B cell (primary cell): ENCODE results near the gene CNNM4. TPM values are rescaled to one million over a fixed set of nuclear protein-coding genes. Genes with fewer than 3 reads are reported as not detected.

ENCODE experiments used
- ATAC-seq: fragments of 200-7000 bp; cut with Tn5 transposase; one replicate; pipeline ENCODE4 v1.10.0; 2021; ENCODE audit warnings: low read depth, mild to moderate bottlenecking, moderate number of reproducible peaks, moderate library complexity
- CTCF ChIA-PET: fragments of 350-600 bp; sonication (Branson Sonifier 250); formaldehyde crosslinking; loops from one replicate; lab custom pipeline; 2021; ENCODE audit warnings: antibody characterized with exemption, inconsistent platforms; lab: Charles Lee
- POLR2A ChIA-PET: fragments of 350-600 bp; sonication (Branson Sonifier 250); formaldehyde crosslinking; loops from one replicate; lab custom pipeline; 2021; ENCODE audit warnings: antibody characterized with exemption; lab: Charles Lee
- DNase-seq: peaks from one replicate; pipeline ENCODE4 v3.0.0; 2013
- H2AFZ ChIP-seq: 2 replicates; pipeline ENCODE4 v1.6.1; 2012; ENCODE audit warnings: mild to moderate bottlenecking, low read depth, low read length; ENCODE audit not compliant: insufficient read depth, poor library complexity, severe bottlenecking
- H3K27ac ChIP-seq, 2 donors: 1 replicate in 1 of 2; 2 replicates in 1 of 2; pipeline ENCODE4 v1.5.1; 2012 to 2013; ENCODE audit warnings: low read length in 2 of 2, mild to moderate bottlenecking in 2 of 2, moderate library complexity in 1 of 2
- H3K27me3 ChIP-seq, 4 experiments: fragments of 200-600 bp in 1 of 4; sonication (generic) in 1 of 4; replicated peaks in 1 of 4; 1 replicate in 2 of 4; 2 replicates in 2 of 4; pipeline versions ENCODE4 v1.6.1 to v1.7.0; 2013 to 2016; ENCODE audit warnings: low read length in 3 of 4, mild to moderate bottlenecking in 2 of 4, mixed read lengths in 1 of 4, moderate library complexity in 1 of 4; ENCODE audit not compliant: insufficient read depth in 4 of 4, control insufficient read depth in 3 of 4; ENCODE audit errors: control extremely low read depth in 1 of 4
- H3K36me3 ChIP-seq, 2 experiments: replicated peaks in 1 of 2; 1 replicate in 1 of 2; 2 replicates in 1 of 2; pipeline versions ENCODE4 v1.6.1 to v1.7.1; 2013; ENCODE audit warnings: low read length in 1 of 2; ENCODE audit not compliant: insufficient read depth in 2 of 2, control insufficient read depth in 1 of 2; ENCODE audit errors: control extremely low read depth in 1 of 2, extremely low read depth in 1 of 2
- H3K4me1 ChIP-seq, 2 donors: fragments of 200-600 bp in 1 of 2; sonication (generic) in 1 of 2; 1 replicate in 1 of 2; 2 replicates in 1 of 2; pipeline versions ENCODE4 v1.5.1 to v1.6.1; 2013 to 2017; ENCODE audit warnings: low read length in 2 of 2; ENCODE audit not compliant: control insufficient read depth in 2 of 2, insufficient read depth in 2 of 2
- H3K4me2 ChIP-seq: replicated peaks from 2 replicates; pipeline ENCODE3; 2012; ENCODE audit warnings: mild to moderate bottlenecking, low read depth, low read length; ENCODE audit not compliant: poor library complexity, severe bottlenecking
- H3K4me3 ChIP-seq, 5 experiments: fragments of 200-600 bp in 1 of 5; sonication (generic) in 1 of 5; 1 replicate in 3 of 5; 2 replicates in 2 of 5; pipeline versions ENCODE4 v1.5.1 to v1.7.0; 2011 to 2016; ENCODE audit warnings: low read length in 4 of 5, mild to moderate bottlenecking in 4 of 5, low read depth in 2 of 5, control low read depth in 1 of 5, moderate library complexity in 1 of 5; ENCODE audit not compliant: insufficient read depth in 1 of 5; ENCODE audit errors: control extremely low read depth in 1 of 5, extremely low read depth in 1 of 5
- H3K79me2 ChIP-seq: fragments of 200-600 bp; sonication (generic); one replicate; pipeline ENCODE4 v1.6.0; 2016; ENCODE audit warnings: low read length; ENCODE audit not compliant: control insufficient read depth, insufficient read depth
- H3K9ac ChIP-seq: fragments of 200-600 bp; sonication (generic); 2 replicates; pipeline ENCODE4 v1.6.1; 2017; ENCODE audit warnings: mild to moderate bottlenecking, low read length, moderate library complexity
- H3K9me3 ChIP-seq, 3 donors: one replicate each; pipeline versions ENCODE4 v1.6.1 to v1.7.1; 2013; ENCODE audit warnings: low read length in 2 of 3; ENCODE audit not compliant: control insufficient read depth in 2 of 3, insufficient read depth in 1 of 3; ENCODE audit errors: control extremely low read depth in 1 of 3
- H4K20me1 ChIP-seq: 2 replicates; pipeline ENCODE4 v1.6.0; 2012; ENCODE audit warnings: mild to moderate bottlenecking, low read length; ENCODE audit not compliant: insufficient read depth, control insufficient read depth, poor library complexity, severe bottlenecking
- H3K27ac Mint-ChIP-seq: one replicate; pipeline ENCODE4 v1.8.0; 2021; ENCODE audit warnings: mixed read lengths
- H3K27me3 Mint-ChIP-seq: one replicate; pipeline ENCODE4 v1.8.0; 2021; ENCODE audit warnings: mixed read lengths
- H3K4me1 Mint-ChIP-seq: one replicate; pipeline ENCODE4 v1.8.0; 2021; ENCODE audit warnings: mixed read lengths
- H3K4me3 Mint-ChIP-seq: one replicate; pipeline ENCODE4 v1.8.0; 2021; ENCODE audit warnings: mixed read lengths
- H3K9me3 Mint-ChIP-seq: one replicate; pipeline ENCODE4 v1.8.0; 2022; ENCODE audit warnings: mixed read lengths; ENCODE audit not compliant: insufficient read depth
- CTCF ChIP-seq: fragments of 200-600 bp; IDR thresholded peaks from one replicate; pipeline ENCODE4 v1.8.0; 2022; ENCODE audit warnings: antibody characterized with exemption, mild to moderate bottlenecking
- EZH2 ChIP-seq: IDR thresholded peaks from 2 replicates; pipeline ENCODE4 v1.6.1; 2012; ENCODE audit warnings: borderline replicate concordance, low read depth, mild to moderate bottlenecking, moderate library complexity, low read length; ENCODE audit not compliant: insufficient read depth, poor library complexity, severe bottlenecking
- WGBS: methylation state at CpG from one replicate; pipeline ENCODE4 v1.1.5; 2013; ENCODE audit warnings: missing lambda C conversion rate; ENCODE audit not compliant: insufficient coverage; 5-methylcytosine and 5-hydroxymethylcytosine counted together
- intact Hi-C: fragments of 100-400 bp; cut with micrococcal nuclease; formaldehyde crosslinking; loops from one replicate; pipeline ENCODE4 v1.10.0; 2022
- polyA plus RNA-seq: library from polyadenylated mRNA; depleted of rRNA; stranded (reverse); fragments of >200 nt; gene quantifications from 2 replicates; pipeline ENCODE4 v1.2.3, GENCODE V29; 2012
- total RNA-seq, 2 donors: library from RNA; stranded (reverse); fragments of 120-200 nt in 1 of 2; gene quantifications; 1 replicate in 1 of 2; 2 replicates in 1 of 2; pipeline versions ENCODE4 v1.2.3 to v1.2.4, GENCODE V29; 2013 to 2022

Gene CNNM4
- total and polyA plus RNA-seq, 2 donors (not counting 1 experiment from before 2014, with no cell fraction given), result 15.1 to 24.0 TPM

GRCh38 chr2:96831679-96832078, 71.0 kb downstream of the CNNM4 start:
- CTCF ChIA-PET, result no interaction called here
- Histone ChIP-seq H3K27me3 (no peaks in the 10 kb centered on the region), H3K27ac (no peak overlapping the region), H3K4me3 (no peak overlapping the region), H2AFZ (no peak overlapping the region), H3K9ac (no peak overlapping the region), H3K79me2 (no peaks in the 10 kb centered on the region), H3K36me3 (peaks cover 0 to 75% of the 10 kb centered on the region in 2 experiments), H3K4me2 (no peak overlapping the region), H3K9me3 (no peaks in the 10 kb centered on the region), H3K4me1 (peaks cover 0 to 5% of the 10 kb centered on the region in 2 donors), H4K20me1 (peaks cover 6% of the 10 kb centered on the region)
- Mint-ChIP-seq H3K27ac (no peak overlapping the region), H3K4me1 (peaks cover 10% of the 10 kb centered on the region), H3K9me3 (no peaks in the 10 kb centered on the region), H3K27me3 (no peaks in the 10 kb centered on the region), H3K4me3 (no peak overlapping the region)
- POLR2A ChIA-PET, result no interaction called here
- TF ChIP-seq CTCF (no peak), EZH2 (no peak)
- ATAC-seq (no peak), DNase-seq (no peak)
- 94% methylated on average over 6 of the region's 10 CpGs for WGBS
- intact Hi-C loops, result no loop called here

- CTCF ChIA-PET, result no interaction called here
- no peak overlapping the region for H2AFZ ChIP-seq
- no peaks in the 10 kb centered on the region for H3K27me3 ChIP-seq
- peaks cover 0 to 5% of the 10 kb centered on the region in 2 donors for H3K4me1 ChIP-seq
- no peak overlapping the region for H3K4me3 Mint-ChIP-seq
- H3K79me2 ChIP-seq, result no peaks in the 10 kb centered on the region
- H3K9me3 Mint-ChIP-seq, result no peaks in the 10 kb centered on the region
- peaks cover 0 to 74% of the 10 kb centered on the region in 2 experiments for H3K36me3 ChIP-seq
- DNase-seq (no peak), ATAC-seq (no peak)
- no peaks in the 10 kb centered on the region for H3K9me3 ChIP-seq
- intact Hi-C loops, result no loop called here
- H3K4me2 ChIP-seq, result no peak overlapping the region
- POLR2A ChIA-PET, result no interaction called here
- peaks cover 10% of the 10 kb centered on the region for H3K4me1 Mint-ChIP-seq
- 94% methylated on average over 11 of the region's 11 CpGs for WGBS
- no peak overlapping the region for H3K27ac ChIP-seq
- TF ChIP-seq CTCF (no peak), EZH2 (no peak)
- H3K9ac ChIP-seq, result no peak overlapping the region
- H3K27me3 Mint-ChIP-seq, result no peaks in the 10 kb centered on the region
- H3K4me3 ChIP-seq, result no peak overlapping the region
- no peaks in the 10 kb centered on the region for H4K20me1 ChIP-seq
- no peak overlapping the region for H3K27ac Mint-ChIP-seq
Observed at GRCh38 chr2:96832408-96832753, 71.7 kb downstream of the CNNM4 start.
